Endodermal cell (in vitro differentiated cells): ENCODE measurements around the gene DNAJC8. TPM values are rescaled to one million over a fixed set of nuclear protein-coding genes. Genes with fewer than 3 reads are reported as not detected.

Experiments used
- DNase-seq: peaks from one replicate; pipeline ENCODE4 v3.0.0-alpha.2; 2017
- H3K27ac ChIP-seq: 2 replicates; pipeline ENCODE4 v1.5.1; 2013; ENCODE audit warnings: mild to moderate bottlenecking, low read depth, low read length, moderate library complexity
- H3K27me3 ChIP-seq: 2 replicates; pipeline ENCODE4 v1.6.1; 2013; ENCODE audit warnings: mild to moderate bottlenecking, low read length, moderate library complexity; ENCODE audit not compliant: insufficient read depth, control insufficient read depth, poor library complexity, severe bottlenecking
- H3K36me3 ChIP-seq: 2 replicates; pipeline ENCODE4 v1.7.0; 2013; ENCODE audit warnings: mild to moderate bottlenecking, low read length, moderate library complexity; ENCODE audit not compliant: control insufficient read depth, insufficient read depth
- H3K4me1 ChIP-seq: one replicate; pipeline ENCODE4 v1.7.0; 2013; ENCODE audit warnings: low read length; ENCODE audit not compliant: control insufficient read depth, insufficient read depth
- H3K4me3 ChIP-seq: 2 replicates; pipeline ENCODE4 v1.5.1; 2013; ENCODE audit warnings: mild to moderate bottlenecking, low read length, moderate library complexity
- H3K9ac ChIP-seq: 2 replicates; pipeline ENCODE4 v1.6.1; 2013; ENCODE audit warnings: mild to moderate bottlenecking, low read length, moderate library complexity; ENCODE audit not compliant: poor library complexity, severe bottlenecking; ENCODE audit errors: extremely low read depth
- H3K9me3 ChIP-seq: 2 replicates; pipeline ENCODE4 v1.6.1; 2013; ENCODE audit warnings: mild to moderate bottlenecking, low read length, moderate library complexity; ENCODE audit not compliant: control insufficient read depth
- H3K27ac Mint-ChIP-seq: 2 replicates; pipeline ENCODE4 v1.8.0; 2020; ENCODE audit warnings: mixed read lengths
- H3K27me3 Mint-ChIP-seq: 2 replicates; pipeline ENCODE4 v1.8.0; 2021; ENCODE audit warnings: mild to moderate bottlenecking, mixed read lengths; ENCODE audit not compliant: insufficient read depth
- H3K36me3 Mint-ChIP-seq: 2 replicates; pipeline ENCODE4 v1.8.0; 2020; ENCODE audit warnings: low read depth, mixed read lengths
- H3K4me1 Mint-ChIP-seq: 2 replicates; pipeline ENCODE4 v1.8.0; 2020; ENCODE audit warnings: mixed read lengths
- H3K4me3 Mint-ChIP-seq: 2 replicates; pipeline ENCODE4 v1.8.0; 2020; ENCODE audit warnings: mild to moderate bottlenecking, moderate library complexity, mixed read lengths
- H3K9me3 Mint-ChIP-seq: 2 replicates; pipeline ENCODE4 v1.8.0; 2020; ENCODE audit warnings: mild to moderate bottlenecking, mixed read lengths
- WGBS, 2 experiments: methylation state at CpG; one replicate each; pipeline versions ENCODE4 v1.1.5 to v1.1.7; 2013; ENCODE audit warnings: missing lambda C conversion rate in 2 of 2, mixed read lengths in 1 of 2; ENCODE audit not compliant: insufficient coverage in 1 of 2, insufficient read length in 1 of 2; 5-methylcytosine and 5-hydroxymethylcytosine counted together
- total RNA-seq, 2 donors: library from RNA; stranded (reverse); fragmentation: NEBNext Ultra II Directional in 1 of 2; extraction: Animal tissue kit (Norgen Biotek cat#: 25700) in 1 of 2; gene quantifications; 2 replicates in 1 of 2; 3 replicates in 1 of 2; pipeline ENCODE4 v1.2.1, GENCODE V29; 2021
- TF ChIP-seq, protein P1 (sequence below): fragments of 200-600 bp; sonication (generic); conservative IDR thresholded peaks from 2 replicates; pipeline ENCODE4 v1.5.0; 2021; ENCODE audit warnings: antibody characterized with exemption, mild to moderate bottlenecking

DNAJC8 gene
- total RNA-seq, 2 donors from 2014 or later, result 122 to 144 TPM

DNA sequence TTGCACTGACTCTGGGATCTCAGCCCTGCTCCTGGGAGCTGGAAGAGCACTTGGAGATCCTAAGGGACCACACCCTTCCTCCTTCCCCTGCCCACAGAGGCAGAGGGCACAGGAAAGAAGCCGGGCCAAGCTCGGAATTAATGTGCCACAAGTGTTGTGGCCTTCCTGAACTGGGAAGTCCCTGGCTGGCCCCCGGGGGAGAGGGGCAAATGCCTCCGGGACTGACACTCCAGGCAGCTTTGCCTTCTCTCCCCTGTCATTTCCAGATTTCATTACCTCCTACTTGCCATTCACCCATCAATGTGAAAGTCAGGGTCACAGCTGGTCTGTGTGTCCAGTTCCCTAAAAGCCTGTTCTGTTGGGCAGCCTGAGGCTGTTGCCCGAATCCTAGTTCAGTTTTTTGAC is 48.1 kb upstream of the DNAJC8 start:
- DNase-seq, result no peak
- Histone ChIP-seq H3K9me3 (no peaks in the 10 kb centered on the region), H3K36me3 (peaks cover 60% of the 10 kb centered on the region), H3K9ac (no peak overlapping the region), H3K4me1 (no peaks in the 10 kb centered on the region), H3K4me3 (no peak overlapping the region), H3K27me3 (no peaks in the 10 kb centered on the region), H3K27ac (no peak overlapping the region)
- TF ChIP-seq, protein P1, sequence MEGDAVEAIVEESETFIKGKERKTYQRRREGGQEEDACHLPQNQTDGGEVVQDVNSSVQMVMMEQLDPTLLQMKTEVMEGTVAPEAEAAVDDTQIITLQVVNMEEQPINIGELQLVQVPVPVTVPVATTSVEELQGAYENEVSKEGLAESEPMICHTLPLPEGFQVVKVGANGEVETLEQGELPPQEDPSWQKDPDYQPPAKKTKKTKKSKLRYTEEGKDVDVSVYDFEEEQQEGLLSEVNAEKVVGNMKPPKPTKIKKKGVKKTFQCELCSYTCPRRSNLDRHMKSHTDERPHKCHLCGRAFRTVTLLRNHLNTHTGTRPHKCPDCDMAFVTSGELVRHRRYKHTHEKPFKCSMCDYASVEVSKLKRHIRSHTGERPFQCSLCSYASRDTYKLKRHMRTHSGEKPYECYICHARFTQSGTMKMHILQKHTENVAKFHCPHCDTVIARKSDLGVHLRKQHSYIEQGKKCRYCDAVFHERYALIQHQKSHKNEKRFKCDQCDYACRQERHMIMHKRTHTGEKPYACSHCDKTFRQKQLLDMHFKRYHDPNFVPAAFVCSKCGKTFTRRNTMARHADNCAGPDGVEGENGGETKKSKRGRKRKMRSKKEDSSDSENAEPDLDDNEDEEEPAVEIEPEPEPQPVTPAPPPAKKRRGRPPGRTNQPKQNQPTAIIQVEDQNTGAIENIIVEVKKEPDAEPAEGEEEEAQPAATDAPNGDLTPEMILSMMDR, result no peak
- Mint-ChIP-seq H3K27ac (no peak overlapping the region), H3K9me3 (no peaks in the 10 kb centered on the region), H3K36me3 (peaks cover 48% of the 10 kb centered on the region), H3K4me3 (no peak overlapping the region), H3K27me3 (no peaks in the 10 kb centered on the region), H3K4me1 (no peaks in the 10 kb centered on the region)
- 95 to 100% methylated on average over 4 to 5 of the region's 5 CpGs for WGBS, 2 experiments

DNA sequence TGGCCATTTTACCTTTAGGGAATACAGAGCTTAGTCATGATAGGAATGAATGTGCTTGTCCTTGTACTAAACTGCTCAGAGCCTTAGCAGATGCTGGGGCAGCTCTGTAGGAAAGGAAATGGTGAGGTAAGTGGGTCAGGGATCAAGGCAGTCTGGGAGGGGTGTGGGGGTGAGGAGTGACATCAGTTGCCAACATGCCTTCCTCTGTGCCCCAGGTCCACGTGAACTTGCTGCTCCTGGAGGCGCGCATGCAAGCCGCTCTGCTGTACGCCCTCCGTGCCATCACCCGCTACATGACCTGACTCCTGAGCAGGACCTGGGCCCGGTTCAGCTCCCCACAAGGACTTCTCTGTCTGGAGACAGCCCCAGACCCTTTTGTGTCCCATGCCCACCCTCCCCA is 47.7 kb upstream of the DNAJC8 start:
- H3K27ac Mint-ChIP-seq, result no peak overlapping the region
- TF ChIP-seq, protein P1, result no peak
- H3K4me1 ChIP-seq, result no peaks in the 10 kb centered on the region
- H3K4me3 ChIP-seq, result no peak overlapping the region
- 95 to 100% methylated on average over 4 to 8 of the region's 8 CpGs for WGBS, 2 experiments
- no peak overlapping the region for H3K9ac ChIP-seq
- H3K27me3 ChIP-seq, result no peaks in the 10 kb centered on the region
- peaks cover 50% of the 10 kb centered on the region for H3K36me3 Mint-ChIP-seq
- DNase-seq, result no peak
- H3K9me3 ChIP-seq, result no peaks in the 10 kb centered on the region
- no peak overlapping the region for H3K27ac ChIP-seq
- peaks cover 62% of the 10 kb centered on the region for H3K36me3 ChIP-seq
- no peaks in the 10 kb centered on the region for H3K9me3 Mint-ChIP-seq
- no peaks in the 10 kb centered on the region for H3K27me3 Mint-ChIP-seq
- no peak overlapping the region for H3K4me3 Mint-ChIP-seq
- no peaks in the 10 kb centered on the region for H3K4me1 Mint-ChIP-seq

DNA sequence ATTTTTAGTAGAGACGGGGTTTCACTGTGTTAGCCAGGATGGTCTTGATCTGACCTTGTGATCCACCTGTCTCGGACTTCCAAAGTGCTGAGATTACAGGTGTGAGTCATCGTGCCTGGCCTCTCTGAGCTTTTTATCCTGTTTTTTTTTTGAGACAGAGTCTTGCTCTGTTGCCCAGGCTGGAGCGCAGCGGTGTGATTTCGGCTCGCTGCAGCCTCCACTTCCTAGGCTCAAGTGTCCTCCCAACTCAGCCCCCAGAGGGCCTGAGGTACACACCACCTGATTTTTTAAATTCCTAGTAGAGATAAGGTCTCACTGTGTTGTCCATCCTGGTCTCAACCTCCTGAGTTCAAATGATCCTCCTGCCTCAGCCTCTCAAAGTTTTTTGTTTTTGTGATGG is 46.9 kb upstream of the DNAJC8 start:
- 98% methylated on average over 7 of the region's 7 CpGs for WGBS, 2 experiments
- H3K9me3 Mint-ChIP-seq, result no peaks in the 10 kb centered on the region

More for the DNA sequence above, 46.9 kb upstream of the DNAJC8 start:
- Histone ChIP-seq H3K27me3 (no peaks in the 10 kb centered on the region), H3K9me3 (no peaks in the 10 kb centered on the region), H3K9ac (no peak overlapping the region), H3K27ac (no peak overlapping the region), H3K36me3 (peaks cover 67% of the 10 kb centered on the region), H3K4me1 (no peaks in the 10 kb centered on the region), H3K4me3 (no peak overlapping the region)
- Mint-ChIP-seq H3K27me3 (no peaks in the 10 kb centered on the region), H3K4me1 (no peaks in the 10 kb centered on the region), H3K36me3 (peaks cover 55% of the 10 kb centered on the region), H3K4me3 (no peak overlapping the region), H3K27ac (no peak overlapping the region)
- TF ChIP-seq, protein P1, result no peak
- DNase-seq, result no peak
